ENCODE data around the gene IL2RA.

Gene IL2RA

DNA sequence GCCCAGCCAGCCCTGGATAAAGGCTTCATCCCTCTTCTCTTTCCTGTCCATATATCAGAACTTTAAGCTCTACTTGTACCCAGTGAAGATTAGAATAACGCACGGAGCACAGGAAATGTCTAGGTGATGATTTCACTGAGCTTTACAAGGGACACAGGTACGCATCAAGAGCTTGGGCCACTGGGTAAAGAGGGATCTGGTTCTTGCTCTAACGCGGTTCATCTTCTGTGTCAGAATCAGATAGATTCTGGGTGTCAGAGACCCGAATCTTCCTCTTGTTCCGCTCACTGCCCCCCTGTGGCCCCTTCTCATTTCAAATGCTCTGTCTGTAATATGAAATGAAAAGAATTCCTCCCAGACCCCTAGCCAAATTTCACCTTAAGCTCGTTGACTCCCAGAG lies 24.7 kb downstream of the IL2RA start:
- no peak for DNase-seq

DNA sequence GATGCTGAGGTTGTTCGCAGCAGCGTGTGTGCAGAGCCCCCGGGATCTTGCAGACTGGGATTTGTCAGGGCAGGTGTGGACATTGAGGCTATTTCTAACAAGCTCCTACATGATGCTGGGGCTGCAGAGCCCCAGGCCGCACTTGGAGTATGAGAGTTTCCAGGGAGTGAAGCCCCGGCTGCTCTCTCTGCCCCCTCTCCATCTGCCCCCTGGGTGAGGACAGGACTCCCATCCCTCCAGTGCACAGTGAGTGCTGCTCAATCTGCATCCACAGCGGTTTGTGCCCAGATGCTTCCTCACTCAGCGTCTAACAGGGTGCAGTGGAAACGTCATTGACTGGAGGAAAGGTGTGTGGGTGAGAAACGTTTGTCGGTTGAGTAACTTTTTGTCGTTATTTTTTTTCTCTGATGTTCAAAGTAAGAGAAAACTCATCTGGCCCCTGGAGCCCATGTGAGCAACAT lies 25.3 kb downstream of the IL2RA start:
- no peak for DNase-seq

DNA sequence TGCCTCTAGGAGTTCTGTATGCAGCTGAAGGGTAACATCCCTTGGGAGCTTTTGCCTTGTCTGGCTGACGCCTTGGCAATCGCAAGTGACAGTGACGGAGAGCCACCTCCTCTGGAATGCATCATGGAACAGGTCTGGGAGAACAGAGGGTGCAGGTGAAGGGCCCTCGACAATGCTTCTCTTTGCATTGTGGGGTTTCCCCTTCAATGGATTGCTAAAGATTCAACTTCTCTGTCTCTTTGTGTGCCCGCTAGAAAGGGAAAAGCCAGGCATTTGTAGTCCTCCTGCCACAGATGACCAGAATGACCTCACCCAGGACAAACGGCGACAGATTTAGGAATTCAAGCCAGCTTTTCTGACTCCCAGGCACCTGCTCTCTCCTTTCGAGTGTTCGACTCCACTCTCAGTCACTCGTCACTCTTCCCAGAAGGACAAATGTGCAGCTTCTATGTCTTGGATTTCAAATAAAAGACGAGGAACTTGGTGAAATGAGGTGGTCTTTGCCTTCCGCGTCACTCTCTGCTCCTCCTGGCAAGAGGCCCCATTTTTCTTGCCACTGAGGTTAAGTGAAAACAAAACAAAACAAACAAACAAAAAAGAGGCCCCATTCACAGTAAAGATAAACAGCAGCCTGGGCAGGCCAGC lies 26.1 kb downstream of the IL2RA start:
- DNase-seq = no peak

DNA sequence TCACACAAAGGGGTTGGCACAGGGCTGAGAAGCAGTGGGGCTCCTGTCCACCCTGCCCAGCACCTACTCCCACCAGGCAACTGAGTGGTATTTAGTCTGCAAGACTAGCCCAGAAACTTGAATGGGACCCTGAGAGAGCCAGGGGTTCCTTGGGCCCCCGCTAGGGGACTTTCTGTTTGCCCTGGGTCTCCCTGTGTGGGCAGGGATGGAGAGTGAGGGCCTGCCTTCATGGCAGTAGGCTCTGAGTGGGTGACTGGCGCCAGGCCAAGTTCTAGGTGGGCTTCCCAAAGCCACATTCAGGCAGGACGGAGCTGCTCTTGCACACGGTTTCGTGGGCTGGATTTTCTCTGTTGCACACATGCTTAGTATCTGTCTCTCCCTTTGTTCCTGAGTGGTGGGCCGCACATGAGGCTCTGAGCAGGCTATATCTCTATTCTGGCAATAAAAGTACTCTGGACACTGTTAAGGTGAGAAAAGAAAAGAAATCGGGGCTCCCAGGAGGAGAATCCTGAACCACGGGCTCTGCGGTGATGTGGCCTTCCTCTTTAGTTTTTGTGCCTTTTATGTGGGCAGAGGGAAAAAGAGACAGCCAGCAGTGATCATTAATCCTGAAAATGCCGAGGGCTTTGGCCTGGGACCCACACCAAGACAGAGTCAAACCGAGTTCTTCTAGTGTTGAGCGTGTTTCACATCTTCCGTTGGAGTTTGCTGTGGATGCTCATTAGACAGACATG lies 26.9 kb downstream of the IL2RA start:
- no peak for DNase-seq

DNA sequence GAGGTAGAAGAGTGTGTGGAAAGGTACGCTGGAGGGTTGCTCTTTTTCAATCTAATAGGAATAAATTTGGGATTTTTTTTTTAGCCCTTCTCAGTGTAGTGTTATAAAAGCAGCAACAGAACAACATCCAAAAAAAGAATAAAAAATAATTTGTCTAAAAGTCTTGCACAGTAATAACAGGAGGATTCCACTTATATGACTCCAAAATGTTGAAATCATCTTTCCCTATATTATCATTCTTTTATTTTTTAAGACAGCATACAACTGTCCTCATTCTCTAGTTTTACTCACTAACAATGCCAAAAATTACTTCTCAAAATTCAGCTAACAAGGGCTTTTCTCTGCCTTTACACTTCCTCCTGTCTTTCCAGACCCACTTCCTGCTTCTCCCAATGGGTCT lies 27.8 kb downstream of the IL2RA start:
- DNase-seq = no peak

DNA sequence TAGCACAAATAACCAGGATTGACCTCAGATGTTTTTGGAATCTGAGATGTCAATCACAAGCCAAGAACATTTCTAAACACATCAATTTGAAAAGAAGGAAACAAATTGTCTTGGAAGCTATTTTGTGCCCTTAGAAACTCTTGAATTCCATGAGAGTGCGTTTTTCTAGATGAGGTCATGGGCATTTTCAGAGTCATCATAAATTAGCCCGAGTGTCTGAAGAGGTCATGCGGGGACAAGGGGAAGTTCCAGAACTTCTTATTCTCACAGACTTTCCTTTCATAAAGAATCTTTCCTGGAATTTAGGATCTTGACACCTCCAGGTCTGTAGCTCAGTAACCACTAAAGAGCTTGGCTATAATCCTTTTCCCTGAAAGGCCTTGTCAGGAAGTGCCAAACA lies 28.2 kb downstream of the IL2RA start:
- no peak for DNase-seq

DNA sequence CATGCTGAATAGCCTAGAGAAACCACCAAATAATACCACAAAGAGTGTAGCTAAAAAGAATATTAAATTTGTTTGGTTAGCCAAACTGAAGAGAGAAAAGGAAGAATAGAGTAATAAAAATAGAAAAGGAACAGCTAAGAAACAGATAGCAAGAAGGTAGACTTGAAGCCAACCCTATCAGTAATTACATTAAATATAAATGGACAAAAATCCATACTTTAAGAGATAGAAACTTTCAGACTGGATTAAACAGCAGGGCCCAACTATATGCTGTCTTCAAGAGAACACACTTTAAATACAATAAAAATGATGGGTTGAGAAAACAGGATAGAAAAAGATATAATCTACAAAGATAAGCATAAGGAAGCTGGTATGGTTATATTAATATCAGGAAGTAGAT lies 31.2 kb downstream of the IL2RA start:
- no peak for DNase-seq

DNA sequence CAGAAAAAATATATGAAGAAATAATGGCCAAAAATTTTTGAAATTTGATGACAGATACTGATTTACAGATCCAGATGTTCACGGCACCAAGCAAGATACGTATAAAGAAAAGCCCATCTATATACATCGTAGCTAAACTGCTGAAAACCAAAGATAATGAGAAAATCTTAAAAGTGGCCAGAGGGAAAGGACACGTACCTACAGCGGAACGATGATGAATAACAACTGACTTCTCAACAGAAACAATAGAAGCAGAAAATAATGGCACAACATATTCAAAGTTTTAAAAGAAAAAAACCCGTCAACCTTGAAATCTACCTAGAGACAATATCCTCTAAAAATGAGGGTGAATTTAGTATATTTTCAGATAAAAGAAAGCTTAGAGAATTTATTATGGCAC lies 31.9 kb downstream of the IL2RA start:
- no peak for DNase-seq

DNA sequence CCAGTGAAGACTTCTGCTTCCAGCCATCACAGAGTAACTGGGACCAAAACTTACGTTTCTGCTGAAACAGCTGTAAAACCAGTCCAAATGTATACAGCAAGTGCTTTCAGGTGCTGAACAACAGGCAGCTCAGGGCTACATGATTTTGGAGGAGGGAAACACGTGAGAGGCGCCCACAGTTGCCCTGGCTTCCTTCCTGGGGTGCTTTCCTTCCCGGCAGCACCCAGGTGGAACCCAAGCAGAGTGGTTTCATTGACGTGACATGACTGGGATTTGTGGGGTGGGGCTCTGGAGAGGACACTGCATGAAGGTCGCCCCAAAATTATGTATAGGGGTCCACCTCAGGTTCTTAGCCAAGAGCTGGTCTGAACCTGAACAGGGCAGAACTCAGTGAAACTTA lies 34.2 kb downstream of the IL2RA start:
- no peak for DNase-seq

DNA sequence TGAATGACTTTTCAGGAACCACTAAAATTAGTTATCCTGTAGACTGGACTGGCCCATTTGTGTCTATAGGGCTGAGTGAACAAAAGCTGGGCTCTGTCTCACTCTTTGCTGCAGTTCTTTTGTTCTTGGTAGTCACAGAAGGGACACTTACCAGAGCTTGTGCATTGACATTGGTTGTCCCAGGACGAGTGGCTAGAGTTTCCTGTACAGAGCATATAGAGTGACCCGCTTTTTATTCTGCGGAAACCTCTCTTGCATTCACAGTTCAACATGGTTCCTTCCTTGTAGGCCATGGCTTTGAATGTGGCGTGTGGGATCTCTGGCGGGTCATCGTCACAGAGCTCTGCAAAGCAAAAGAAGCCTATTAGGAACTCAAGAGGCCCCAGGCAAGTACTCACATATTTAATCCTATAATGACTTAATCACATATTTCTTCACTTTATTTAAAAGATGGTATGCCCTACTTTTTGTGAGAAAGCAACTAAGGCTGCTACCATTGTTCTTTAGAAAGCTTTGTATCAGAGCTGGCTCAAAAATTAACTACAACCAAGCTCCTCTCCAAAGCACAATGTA lies 36.4 kb downstream of the IL2RA start:
- no peak for DNase-seq

DNA sequence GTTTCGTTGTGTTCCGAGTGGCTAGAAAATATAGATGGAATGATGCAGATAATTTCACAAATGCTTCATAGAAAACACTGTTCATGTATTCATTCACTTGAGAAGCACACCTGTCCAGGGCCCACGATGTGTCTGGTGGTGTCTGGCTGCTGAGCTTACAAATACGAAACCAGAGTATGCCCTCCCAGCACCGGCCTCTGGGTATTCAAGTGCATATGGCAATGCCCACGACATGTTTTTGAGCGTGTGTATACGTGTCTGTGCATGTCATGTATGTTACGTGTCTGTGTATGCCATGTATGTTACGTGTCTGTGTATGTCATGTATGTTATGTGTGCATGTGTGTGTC lies 37.9 kb downstream of the IL2RA start:
- DNase-seq = no peak

DNA sequence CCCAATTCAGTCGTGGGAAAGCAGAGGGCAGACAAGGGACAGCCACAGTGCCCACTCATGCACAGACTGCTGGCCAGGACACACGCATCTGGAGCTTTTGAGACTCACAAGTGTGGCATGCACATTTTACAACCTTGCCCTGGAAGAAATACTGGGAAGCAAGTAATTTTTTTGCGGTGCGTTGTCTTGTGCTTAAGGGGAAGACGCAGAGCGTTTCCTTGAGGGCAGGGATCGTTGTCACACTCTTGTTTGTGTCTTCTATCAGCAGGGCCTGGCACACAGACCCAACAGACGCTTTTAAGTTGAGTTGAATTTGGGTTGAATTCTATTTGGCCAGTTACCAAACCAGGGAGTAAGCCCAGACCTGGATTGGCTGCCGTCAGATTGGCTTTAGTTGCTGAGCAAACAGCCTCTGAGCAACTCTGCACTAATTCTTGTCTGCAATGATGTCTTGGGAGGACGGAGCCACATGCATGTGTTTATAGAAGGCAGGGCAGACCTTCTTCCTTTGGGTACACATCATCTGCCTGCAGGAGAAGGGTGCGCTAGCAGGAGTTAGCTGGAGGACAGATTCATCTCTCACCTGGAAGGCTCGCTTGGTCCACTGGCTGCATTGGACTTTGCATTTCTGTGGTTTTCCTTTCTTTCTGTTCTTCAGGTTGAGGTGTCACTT lies 38.4 kb downstream of the IL2RA start:
- no peak for DNase-seq

DNA sequence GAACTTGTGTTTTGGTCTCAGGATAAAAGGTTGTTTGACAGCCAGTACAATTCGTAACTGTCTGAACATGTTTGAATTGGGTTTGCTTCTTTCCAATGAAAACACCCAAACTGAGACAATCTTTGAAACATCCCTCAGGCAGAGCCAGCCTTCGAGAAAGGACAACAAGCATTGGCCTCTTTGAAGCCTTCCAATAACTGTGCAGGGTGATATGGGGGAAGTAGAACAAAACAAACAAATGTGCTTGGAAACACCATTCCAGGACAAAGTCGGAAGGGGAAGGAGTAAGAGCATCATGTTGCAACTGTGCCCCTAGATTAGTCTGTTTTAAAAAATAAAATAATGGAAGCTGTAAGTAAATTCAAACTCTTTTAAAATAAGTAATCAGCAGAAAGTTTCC lies 39.5 kb downstream of the IL2RA start:
- DNase-seq = no peak

DNA sequence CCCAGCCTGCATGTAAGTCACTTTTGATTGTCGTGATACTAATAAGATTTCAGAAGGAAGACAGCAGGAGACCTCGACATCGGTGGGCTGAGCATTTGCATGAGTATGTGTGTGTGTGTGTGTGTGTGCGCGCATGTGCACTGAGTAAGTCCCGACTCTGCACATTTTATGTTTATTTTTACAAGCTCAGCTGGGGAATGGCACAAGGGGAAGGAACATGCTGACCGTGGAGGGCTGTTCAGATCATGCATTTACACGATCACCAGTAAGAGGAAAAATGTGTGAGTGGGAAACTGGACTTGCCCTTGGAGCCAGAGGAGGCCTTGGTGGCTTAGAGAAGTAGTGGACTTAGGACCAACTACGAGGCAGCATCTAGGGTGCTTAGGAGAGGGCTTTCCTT lies 41.3 kb downstream of the IL2RA start:
- no peak for DNase-seq

DNA sequence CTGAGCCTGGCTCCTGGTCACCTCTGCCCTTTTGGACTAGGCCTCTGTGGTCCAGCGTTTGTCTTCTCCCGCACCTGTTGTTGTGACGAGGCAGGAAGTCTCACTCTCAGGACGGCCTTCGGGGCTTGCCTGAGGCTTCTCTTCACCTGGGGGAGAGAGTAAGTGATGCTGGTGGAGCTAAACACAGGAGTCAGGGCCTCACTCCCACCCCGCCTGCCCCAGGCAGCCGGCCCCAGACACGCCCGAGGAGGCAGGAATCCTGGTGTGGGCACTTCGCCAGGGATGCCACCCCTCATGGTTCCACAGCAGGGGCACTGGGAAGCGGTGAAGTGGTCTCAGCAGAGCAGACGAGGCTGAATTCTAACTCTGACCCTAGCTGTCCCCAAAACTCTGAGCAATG lies 42.4 kb downstream of the IL2RA start:
- no peak for DNase-seq

DNA sequence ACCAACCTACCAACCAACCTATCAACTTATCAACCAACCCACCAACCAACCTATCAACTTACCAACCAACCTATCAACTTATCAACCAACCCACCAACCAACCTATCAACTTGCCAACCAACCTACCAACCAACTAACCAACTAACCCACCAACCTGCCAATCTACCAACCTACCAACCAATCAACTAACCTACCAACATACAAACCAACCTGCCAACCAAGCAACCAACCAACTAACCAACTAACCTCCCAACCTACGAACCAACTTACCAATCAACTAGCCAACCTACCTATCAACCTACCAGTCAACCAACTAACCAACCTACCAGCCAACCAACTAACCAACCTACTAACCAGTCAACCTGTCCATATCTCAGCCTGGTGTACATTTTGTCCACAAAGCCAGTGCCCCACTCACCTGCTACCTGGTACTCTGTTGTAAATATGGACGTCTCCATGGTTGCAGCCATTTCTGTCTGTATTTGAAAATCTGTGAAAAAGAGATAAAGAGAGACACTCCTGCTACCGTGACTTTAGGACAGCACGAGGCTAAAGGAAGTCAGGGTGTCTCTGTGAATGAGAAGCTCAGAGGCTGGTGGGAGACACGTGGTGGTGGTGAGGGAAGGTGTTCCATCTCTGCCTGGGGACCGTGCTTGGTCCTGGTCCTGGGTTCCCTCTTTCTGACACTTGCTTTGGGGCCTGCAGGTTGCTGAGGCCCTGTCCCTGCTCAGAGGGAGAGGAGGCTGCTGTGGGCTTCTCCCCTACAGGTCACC lies 43.0 kb downstream of the IL2RA start:
- DNase-seq = no peak

DNA sequence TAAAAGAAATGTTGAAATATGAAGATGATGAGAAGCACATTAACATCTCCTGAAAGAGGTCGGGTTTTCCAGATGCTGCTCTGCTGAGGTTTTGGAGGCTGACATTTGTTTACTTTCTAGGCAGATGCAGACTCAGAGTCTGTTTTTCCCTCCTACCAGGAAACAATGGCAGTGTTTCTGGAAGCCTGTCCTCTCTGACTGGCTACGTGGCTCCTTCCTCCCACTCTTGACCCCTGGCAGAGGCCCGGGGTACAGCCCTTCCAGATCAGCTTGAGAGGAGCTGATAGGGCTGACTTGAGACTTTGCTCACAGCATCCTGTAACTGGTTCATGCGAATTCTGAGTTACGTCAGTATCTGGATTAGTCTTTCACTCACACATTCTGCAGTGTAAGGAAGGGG lies 43.7 kb downstream of the IL2RA start:
- no peak for DNase-seq

DNA sequence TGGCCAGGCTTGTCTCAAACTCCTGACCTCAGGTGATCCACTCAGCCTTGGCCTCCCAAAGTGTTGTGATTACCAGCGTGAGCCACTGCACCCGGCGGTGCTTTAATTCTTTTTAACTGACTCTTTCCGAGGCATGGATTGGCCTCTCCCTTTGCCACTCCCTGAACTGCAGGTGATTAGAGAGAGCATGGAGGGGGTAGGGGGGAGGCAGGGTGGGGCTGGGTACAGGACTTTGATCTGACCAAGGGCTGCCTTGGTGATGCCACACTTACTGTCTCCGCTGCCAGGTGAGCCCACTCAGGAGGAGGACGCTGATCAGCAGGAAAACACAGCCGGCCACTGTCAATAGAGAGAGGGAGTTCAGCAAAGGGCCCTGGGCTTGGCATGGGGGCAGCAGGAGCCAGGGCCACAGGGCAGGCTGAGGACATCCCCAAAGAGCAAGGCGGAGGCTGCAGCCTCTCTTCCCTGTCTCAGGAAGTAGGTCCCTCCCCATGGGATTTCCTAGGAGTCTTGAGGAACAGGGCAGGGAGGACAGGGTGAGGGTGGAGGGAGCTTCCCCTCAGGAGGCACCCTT lies 44.3 kb downstream of the IL2RA start:
- no peak for DNase-seq

DNA sequence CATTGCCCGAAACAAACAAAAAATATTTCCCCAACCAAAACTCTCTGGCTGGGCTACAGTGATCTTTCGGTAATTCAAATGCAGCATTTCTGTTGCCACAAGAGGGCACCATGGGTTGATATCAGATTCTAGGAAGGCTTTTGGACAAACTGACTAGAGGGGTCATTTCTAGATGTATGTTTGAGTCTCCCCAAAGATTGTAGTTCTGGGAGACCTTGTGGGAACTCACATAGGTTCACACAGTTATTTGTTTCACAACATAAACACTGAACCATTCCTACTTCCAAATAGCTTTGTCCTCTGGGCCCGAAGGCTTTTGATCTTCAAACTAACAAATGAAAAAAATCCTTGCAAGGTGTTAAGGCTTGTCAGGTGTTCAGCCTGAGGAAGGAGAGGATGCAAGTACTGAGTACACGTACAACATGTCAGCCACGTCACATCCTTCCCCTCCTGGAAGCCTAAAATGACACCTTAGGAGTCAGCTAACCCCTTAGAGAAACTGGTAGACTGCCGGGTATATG lies 47.9 kb downstream of the IL2RA start:
- DNase-seq = peak; percentile 58

DNA sequence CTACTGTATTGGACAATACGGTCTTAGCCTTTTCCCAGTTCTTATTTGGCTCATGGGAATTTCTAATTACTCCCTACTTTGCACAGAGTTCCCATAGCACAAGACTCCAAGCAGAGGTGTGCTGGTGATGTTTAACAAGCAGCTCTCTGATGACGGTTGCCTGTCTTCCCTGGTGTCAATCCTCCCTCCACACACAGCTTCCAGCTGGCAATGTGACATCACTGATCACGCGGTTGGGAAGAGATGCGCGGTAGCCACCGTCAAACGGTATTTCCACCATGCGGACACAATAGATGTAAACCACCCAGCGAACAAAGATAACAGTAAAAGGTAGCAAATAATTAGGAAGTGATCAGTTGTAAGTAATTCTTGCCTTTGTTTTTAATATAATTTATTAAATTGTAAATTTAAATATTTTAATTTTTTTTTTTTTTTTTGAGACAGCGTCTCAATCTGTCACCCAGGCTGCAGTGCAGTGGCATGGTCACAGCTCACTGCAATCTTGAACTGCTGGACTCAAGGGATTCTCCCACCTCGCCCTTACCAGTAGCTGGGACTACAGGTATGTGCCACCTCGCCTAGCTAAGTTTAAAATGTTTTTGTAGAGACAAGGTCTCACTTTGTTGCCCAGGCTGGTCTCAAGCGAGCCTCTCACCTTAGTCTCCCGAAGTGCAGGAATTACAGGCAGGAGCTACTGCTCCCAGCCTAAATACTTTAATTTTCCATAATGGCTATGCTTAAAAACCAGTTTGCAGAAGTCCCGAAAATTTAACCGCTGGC lies 48.6 kb downstream of the IL2RA start:
- DNase-seq = no peak

DNA sequence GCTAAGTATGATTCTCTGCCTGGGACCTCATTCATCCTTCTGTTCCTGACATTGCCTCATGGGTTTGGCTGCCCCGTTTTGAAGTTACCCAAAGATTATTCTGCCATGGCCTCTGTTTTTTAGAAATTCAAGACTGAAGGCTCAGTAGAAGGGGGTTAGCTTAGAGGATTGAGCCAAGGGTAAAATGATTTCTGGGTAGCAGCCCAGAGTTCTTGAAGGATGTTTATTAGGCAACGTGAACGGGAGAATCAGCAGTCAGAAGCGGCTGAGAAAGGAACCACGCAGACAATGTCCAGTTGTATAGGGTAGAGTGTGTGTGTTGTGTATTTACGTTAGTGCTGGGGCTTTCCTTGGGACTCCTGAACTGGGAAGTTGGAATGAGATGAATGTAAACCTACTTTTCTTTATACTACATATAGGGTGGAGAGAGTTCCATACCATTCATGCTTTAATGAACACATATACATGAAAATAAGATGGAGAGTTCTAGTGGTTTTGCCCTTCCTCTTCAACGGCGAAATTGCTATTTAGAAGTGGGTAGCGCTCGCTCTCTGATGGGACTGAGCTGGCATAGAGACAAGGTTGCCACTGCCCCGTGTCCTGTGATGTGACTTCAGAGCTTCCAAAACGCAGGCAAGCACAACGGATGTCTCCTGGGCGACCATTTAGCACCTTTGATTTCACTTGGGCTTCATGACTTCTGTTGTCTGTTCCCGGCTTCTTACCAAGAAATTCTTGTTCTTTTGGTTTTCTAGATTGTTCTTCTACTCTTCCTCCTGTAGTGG lies 49.9 kb downstream of the IL2RA start:
- DNase-seq = no peak
